ENCODE data around the gene C10orf53. TPM values are rescaled to one million over a fixed set of nuclear protein-coding genes. Genes with fewer than 3 reads are reported as not detected.

The C10orf53 gene
- total RNA-seq, 1 experiment from 2014 or later: not detected

DNA sequence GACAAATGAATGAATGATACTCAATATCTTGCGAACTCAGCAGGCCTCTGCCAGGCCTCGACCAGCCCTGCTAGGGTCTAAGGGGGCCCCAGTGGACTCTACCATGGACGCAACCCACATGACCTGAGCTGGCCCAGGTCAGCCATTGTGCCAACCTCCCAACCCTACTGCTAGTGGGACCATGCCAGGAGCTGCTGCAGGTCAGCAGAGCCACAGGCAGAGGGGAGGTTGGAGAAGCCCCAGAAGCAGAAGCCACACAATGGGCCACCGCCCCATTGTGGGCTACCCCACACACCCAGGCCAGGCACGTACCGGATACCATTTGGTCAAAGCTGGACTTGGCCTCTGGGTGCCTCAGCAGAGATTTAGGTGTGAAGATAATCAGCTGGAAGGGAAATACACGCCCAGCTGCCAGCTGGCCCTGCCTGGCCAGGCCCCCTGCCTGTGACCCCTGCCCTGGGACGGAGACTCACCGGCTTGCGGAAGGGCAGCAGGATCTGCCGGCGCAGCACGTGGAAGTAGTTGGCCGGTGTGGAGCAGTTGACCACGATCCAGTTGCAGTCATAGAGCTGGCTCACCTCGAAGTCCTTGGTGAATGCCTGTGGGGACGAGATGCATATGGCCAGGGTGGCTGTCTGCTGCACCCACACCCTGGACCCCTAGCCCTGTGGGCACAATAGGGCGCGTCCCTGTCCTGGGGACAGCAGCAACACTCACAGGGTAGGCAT, 58.2 kb downstream of the C10orf53 start:
- no peak for DNase-seq (ENCODE audit: low read depth)

DNA sequence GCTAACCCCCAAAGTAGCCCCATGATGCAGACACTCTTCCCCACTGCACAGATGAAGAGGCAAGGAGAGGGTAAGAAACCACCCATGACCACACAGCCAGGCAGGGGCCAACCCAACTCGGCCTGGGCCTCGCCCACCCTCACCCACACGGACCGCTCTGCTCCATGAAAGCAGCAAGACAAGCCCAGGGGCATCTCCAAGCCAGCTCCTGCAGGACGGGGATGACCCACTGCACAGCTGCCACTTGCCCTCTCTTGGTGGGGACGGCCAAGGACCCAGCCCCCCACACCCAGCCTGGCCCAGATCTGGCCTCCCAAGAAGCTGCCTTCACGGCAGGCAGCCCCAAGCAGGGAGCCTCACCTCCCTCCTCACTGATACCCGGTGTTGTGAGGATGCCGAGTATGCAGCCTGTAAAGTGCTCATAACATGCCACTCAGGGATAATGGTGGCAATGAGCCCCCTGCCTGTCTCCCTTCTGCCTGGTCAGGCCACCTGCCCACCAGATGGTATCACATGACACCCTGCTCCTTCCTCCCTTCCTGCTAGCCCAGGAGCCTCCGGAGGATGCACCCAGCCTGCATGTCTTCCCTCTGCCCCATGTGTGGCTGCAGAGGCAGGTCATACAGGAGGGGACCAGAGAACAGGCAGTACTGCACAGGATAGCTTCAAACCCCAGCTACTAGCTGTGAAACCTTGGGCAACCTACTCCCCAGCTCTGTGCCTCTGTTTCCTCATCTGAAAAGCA, 59.3 kb downstream of the C10orf53 start:
- DNase-seq (ENCODE audit: low read depth): no peak

DNA sequence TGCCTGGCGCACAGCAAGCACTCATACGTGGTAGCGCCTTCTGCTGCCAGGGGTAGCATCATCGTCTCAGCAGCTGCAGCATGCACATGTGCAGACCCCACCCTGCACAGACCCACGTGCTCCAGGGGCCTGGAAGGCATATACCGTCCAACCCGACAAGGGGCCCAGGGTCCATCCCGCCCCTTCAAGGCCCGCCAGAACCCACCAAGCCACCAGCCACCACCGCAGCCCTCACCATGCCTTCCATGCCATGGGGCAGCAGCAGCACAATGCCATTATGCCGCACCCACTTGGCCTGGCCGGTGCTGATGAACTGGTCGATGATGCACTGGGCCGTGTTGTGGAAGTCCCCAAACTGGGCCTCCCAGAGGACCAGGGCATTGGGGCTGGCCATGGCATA, 60.0 kb downstream of the C10orf53 start:
- no peak for DNase-seq (ENCODE audit: low read depth)

DNA sequence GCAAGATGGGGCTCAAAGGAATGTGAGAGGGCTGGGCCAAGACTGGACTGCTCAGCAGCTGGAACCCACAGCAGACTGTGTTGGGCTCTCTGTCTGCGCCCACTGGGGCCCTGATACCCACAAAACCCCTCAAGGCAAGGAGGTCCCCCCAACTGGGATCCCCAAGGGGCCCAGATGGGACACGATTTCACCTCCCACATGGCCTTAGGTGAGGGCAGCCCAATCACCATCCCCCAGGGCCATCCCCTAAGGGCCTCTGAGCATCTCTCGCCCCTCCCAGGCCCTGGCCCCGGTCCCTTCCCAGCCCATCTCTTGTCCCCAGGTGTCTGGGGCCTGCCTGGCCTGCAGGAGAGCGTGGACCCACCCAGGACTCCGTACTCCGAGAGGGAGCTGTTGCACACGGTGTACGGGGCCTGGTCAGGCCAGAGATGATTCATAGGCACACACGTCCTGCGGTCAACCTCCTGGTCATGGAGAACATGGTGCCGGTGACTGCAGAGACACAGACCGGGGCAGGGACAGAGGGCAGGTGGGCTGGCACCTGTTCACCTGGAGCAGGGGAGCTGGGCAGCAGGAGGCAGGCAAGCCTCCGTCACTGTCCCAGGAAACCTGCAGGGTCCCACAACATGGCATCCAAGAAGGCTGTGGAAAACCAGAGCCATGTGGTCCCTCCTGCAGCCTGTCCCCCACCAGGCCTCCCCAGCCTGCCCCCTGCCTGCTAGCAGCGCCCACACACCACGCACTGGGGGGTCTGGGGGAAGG, 61.1 kb downstream of the C10orf53 start:
- DNase-seq (ENCODE audit: low read depth): peak; percentile 10

DNA sequence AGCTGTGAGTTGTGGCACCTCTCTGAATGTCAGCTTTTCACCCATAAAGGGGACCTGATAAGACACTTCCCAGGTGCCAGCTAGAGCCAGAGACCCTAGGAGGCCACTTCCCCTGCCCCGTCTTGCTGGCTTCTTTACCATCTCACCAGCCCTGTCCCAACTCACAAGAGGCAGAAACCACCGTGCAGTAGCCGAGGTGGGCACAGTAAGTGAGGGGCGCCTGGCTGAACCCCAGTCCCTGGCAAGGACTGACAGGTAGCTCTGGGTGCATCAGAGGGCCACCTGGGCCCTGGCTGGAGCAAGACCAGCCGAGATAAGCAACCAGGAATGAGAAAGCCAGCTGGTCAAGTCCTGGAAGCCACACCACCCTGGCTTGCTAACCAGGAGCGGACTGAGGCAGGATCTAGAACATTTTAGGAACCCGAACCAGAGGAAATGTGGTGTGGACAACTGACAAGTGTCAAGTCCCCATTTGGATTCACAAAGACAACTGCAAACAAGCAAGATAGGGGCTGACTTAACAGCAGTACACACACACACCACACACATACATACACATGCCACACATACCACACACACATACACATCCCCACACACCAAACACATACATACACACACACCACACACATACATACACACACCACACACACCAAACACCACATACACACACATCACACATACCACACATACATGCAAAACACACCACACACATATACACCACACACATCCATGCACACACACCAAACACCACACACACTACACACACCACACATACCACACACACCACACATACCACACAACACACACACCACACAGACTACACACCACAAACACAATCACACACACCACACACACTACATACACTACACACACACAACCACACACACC, 61.9 kb downstream of the C10orf53 start:
- DNase-seq (ENCODE audit: low read depth): peak; percentile 21

GRCh38 chr10:49742683-49743463, 63.4 kb downstream of the C10orf53 start:
- DNase-seq (ENCODE audit: low read depth): no peak

GRCh38 chr10:49743464-49744075, 64.1 kb downstream of the C10orf53 start:
- DNase-seq (ENCODE audit: low read depth): no peak

DNA sequence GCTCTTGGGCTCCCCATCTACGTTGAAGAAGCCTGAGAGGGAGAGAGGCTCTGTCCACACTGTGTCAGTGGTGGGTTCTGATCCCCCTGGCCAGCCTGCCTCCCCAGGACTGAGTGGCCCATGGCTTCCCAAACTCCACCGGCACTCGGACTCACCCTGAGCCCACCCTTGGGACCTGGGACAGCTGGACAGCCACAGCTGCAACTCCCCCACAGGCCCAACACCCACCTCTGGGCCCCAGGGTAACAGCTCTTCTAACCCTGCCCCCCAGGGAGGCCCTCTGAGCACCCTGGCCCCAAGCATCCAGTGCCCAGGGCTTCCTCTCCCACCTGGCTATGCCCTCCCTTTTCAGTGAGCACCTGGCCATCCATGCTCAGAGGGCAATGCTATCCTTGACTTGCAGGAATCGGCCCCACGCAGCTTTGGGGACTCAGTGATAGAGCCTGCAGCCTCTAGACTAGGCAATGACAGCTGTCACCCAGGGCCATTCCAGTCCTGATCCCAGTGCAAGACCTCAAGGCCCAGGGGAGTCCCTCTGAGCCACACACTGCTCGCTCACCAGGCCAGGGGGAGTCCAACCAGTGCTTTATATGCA, 64.7 kb downstream of the C10orf53 start:
- DNase-seq (ENCODE audit: low read depth): no peak

DNA sequence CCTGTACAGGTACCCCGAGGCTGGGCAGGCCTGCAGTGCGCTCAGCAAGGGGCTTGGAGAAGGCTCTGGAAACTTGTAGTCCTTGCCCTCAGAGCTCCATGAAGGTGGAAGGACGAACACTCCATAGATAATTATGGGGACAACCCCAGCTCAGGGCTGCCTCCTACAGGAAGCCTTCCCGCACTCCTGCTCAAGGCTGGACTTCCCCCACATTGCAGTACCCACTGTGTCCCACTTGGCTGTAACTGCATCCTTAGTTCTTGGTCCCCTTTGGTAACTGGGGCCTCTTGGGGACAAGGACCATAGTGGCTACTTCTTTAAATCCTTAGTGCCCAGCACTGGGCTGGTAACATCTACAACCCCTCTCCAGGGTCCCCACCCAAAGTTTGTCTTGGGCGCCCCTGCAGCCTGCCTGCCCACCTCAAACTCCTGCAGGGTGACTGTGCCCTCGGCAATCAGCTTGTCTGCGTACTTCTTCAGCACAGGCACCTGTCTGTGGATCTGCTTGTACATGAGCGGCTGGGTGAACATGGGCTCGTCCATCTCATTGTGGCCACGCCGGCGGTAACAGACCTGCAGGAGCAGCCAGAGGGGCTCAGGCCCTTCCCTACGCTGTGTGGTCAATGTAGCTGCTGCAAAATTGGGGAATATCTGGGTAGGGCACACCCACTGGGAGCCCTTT, 65.6 kb downstream of the C10orf53 start:
- no peak for DNase-seq (ENCODE audit: low read depth)

DNA sequence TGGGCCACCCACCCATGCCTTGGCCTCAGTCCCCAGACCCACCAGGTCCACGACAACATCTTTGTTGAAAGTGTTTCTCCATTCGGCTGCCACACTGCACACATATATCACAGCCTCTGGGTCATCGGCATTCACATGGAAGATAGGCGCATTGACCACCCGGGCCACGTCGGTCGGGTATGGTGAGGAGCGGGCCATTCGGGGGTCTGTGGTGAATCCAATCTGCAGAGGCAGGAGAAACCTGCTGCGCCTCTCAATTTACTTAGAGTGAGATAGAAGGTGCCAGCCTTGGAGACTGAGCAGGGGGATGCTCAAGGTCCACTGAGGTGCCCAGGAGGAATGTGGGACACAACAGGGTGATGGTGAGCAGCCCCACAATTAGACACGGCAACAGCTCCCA, 66.3 kb downstream of the C10orf53 start:
- no peak for DNase-seq (ENCODE audit: low read depth)

DNA sequence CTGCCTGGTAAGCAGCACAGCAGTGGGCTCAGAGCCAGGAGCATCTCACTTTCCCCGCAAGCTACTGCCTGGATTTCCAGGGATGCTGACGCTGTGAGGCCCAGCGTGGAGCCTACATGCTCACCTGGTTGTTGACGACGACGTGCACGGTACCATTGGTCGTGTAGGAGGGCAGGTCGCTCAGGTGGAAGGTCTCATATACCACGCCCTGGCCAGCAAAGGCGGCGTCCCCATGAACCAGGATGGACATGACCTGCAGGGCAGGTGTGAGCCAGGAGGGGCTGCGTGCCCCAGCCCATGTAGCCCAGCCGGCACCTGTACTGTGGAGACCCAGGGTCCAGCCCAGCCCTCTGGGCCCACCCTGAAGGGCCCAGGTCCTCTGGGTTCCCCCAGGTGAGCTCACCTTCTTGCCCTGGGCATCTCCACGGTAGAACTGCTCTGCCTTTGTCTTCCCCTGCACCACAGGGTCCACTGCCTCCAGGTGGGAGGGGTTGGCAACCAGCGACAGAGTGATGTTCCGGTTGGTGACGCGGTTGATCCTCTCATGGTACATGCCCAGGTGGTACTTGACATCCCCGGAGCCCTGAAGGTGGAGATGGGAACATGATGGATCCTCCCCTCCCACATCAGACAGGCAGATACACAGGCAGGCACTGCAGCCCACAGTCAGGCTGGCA, 67.3 kb downstream of the C10orf53 start:
- DNase-seq (ENCODE audit: low read depth): no peak

Other genes starting within 250 kb of the C10orf53 start
- 7.8 and 8.1 TPM in 2 replicates for gene ERCC6, start 140.5 kb upstream of the C10orf53 start, total RNA-seq (2014; rRNA removed; shearing (Covaris generic))
- not detected in 2 replicates for gene SLC18A3, start 69.3 kb upstream of the C10orf53 start, total RNA-seq (2014; rRNA removed; shearing (Covaris generic))
- gene CHAT, start 65.6 kb upstream of the C10orf53 start, total RNA-seq (2014; rRNA removed; shearing (Covaris generic)): not detected in 2 replicates
- gene OGDHL, start 82.7 kb downstream of the C10orf53 start, total RNA-seq (2014; rRNA removed; shearing (Covaris generic)): not detected in 2 replicates

Data from RPMI7951 (cell line).